ENCODE data around the gene AXIN1. TPM values are rescaled to one million over a fixed set of nuclear protein-coding genes. Genes with fewer than 3 reads are reported as not detected.
A peak's percentile ranks its signal among the peaks of the same experiment; 100 is the strongest.

AXIN1 gene, protein sequence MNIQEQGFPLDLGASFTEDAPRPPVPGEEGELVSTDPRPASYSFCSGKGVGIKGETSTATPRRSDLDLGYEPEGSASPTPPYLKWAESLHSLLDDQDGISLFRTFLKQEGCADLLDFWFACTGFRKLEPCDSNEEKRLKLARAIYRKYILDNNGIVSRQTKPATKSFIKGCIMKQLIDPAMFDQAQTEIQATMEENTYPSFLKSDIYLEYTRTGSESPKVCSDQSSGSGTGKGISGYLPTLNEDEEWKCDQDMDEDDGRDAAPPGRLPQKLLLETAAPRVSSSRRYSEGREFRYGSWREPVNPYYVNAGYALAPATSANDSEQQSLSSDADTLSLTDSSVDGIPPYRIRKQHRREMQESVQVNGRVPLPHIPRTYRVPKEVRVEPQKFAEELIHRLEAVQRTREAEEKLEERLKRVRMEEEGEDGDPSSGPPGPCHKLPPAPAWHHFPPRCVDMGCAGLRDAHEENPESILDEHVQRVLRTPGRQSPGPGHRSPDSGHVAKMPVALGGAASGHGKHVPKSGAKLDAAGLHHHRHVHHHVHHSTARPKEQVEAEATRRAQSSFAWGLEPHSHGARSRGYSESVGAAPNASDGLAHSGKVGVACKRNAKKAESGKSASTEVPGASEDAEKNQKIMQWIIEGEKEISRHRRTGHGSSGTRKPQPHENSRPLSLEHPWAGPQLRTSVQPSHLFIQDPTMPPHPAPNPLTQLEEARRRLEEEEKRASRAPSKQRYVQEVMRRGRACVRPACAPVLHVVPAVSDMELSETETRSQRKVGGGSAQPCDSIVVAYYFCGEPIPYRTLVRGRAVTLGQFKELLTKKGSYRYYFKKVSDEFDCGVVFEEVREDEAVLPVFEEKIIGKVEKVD
- total RNA-seq, result 10 to 100 TPM; 17.5 to 29.7 (median 26.4) TPM

DNA sequence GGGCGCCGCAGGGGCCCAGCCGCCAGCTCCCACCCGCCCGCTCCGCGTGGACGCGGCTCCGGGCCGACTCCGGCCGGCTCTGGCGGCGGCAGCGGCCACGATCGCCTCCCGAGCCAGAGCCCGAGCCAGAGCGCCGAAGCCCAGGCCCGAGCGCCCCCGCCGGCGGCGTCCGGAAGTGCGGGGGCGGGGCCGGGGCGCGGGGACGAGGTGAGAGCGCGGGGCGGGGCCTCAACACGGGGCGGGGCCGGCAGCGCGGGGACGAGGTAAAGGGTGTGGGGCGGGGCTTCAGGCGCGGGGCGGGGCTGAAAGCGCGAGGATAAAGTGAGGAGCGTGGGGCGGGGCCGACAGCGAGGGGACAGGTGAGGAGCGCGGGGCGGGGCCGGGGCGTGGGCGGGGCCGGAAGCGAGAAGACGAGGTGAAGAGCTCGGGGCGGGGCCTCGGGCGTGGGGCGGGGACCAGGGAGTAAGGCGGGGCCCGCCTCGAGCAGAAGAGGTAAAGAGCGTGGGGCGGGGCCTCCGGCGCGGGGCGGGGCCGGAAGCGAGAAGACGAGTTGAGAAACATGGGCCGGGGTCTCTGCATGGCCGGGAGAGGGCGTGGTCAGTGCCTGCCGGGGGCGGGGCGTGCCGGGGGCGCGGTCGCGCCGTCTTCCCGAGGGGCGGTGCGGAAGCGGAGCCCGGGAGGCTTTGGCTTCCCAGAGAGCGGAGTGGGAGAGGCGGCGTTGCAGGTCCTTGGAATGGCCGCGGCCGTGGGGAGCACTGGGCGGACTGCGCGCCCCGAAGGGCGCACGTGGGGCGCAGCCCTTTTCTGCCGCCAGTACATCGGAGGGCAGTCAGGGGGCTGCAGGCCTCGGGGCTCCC, at the start of gene AXIN1:
Gene AXIN1, minus strand, starts transcription at position 177 of the 857 bp plus-strand sequence. CDS start 5,698 bp downstream, outside the sequence.
- intact Hi-C loops (cut with DNase I), result loop anchor here (5.0 kb wide), 1 partner anchor 120 kb away; the partner anchor contains the start of gene FAM234A
- WGBS, 2 donors, result 1 to 3% methylated on average over 15 to 38 of the region's 113 CpGs

DNA sequence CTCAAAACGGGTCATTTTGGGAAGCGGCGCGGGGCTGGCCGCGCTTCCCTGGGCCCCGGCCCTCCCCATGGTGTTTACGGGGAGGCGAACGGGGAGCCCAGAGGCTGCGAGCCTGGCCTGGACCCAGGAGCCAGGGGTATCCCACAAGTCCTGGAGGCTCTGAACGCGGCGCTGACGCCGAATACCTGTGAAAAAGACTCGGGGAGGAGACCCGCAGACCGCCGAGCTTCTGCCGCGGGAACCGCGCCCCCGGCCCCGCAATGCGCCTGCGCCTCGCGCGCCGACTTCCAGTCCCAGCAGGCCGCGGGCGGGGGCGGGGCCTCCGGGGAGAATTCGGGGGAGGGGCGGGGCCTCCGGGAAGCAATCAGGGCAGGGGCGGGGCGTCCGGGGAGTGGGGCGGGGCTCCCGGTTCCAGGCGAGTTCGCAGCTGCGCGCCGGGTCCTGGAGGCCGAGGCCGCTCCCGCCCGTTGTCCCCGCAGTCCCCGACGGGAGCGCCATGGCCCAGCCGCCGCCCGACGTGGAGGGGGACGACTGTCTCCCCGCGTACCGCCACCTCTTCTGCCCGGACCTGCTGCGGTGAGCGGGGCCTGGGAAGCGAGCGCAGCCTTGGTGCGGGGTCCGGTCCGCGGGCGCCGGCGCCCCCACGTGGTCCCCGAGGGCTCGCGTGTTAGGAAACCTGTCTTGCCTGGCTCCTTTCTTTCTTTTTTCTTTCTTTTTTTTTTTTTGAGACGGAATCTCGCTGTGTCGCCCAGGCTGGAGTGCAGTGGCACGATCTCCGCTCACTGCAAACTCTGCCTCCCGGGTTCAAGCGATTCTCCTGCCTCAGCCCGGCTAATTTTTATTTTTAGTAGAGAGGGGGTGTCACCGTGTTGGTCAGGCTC, 49.2 kb upstream of the AXIN1 start, which contains the start of gene DECR2:
Gene DECR2, plus strand, starts transcription at position 418 of the 881 bp plus-strand sequence. Its CDS starts 79 bp downstream, at position 497.
- H3K27me3 ChIP-seq, result no peaks in the 10 kb centered on the region

More for the DNA sequence above, at the start of gene AXIN1:
- DNase-seq, result peak; percentile 100
- no peaks in the 10 kb centered on the region for H3K27me3 ChIP-seq
- H3K4me1 ChIP-seq, result peaks cover 20 to 28% of the 10 kb centered on the region in 2 donors
- peak within 1 kb of the TSS in 2 of 3 donors; percentile 33 to 47 for H3K4me3 ChIP-seq (replicated peaks in 1 of 3)
- H3K27ac ChIP-seq, result peak within 1 kb of the TSS in 2 of 3 donors; percentile 33 to 44
- no peaks in the 10 kb centered on the region for H3K9me3 ChIP-seq
- no peaks in the 10 kb centered on the region for H3K36me3 ChIP-seq
- TF ChIP-seq, protein P1, sequence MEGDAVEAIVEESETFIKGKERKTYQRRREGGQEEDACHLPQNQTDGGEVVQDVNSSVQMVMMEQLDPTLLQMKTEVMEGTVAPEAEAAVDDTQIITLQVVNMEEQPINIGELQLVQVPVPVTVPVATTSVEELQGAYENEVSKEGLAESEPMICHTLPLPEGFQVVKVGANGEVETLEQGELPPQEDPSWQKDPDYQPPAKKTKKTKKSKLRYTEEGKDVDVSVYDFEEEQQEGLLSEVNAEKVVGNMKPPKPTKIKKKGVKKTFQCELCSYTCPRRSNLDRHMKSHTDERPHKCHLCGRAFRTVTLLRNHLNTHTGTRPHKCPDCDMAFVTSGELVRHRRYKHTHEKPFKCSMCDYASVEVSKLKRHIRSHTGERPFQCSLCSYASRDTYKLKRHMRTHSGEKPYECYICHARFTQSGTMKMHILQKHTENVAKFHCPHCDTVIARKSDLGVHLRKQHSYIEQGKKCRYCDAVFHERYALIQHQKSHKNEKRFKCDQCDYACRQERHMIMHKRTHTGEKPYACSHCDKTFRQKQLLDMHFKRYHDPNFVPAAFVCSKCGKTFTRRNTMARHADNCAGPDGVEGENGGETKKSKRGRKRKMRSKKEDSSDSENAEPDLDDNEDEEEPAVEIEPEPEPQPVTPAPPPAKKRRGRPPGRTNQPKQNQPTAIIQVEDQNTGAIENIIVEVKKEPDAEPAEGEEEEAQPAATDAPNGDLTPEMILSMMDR (IDR thresholded peaks at IDR 0.05), result peak in 4 of 6 experiments; percentile 31 to 83 (median 52)
- TF ChIP-seq POLR2A (IDR thresholded peaks at IDR 0.05), result peak; percentile 26 to 66

DNA sequence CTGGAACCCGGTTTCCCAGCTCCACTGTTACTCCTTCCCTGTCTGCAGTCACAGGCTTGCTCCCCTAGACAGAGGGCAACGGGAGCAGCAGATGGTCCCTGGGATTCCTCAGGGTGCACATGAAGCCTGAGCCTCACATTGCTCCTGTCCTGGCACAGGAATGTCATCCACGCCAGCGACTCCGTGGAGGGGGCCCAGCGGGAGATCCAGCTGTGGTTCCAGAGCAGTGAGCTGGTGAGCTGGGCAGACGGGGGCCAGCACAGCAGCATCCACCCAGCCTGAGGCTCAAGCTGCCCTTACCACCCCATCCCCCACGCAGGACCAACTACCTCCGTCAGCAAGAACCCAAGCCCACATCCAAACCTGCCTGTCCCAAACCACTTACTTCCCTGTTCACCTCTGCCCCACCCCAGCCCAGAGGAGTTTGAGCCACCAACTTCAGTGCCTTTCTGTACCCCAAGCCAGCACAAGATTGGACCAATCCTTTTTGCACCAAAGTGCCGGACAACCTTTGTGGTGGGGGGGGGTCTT, 47.6 kb upstream of the AXIN1 start:
- Histone ChIP-seq H3K4me3 (replicated peaks in 1 of 3) (no peak overlapping the region), H3K9me3 (no peaks in the 10 kb centered on the region), H3K36me3 (no peaks in the 10 kb centered on the region), H3K27me3 (no peaks in the 10 kb centered on the region), H3K27ac (no peak overlapping the region), H3K4me1 (peaks cover 5% of the 10 kb centered on the region in 2 donors)
- 83 to 88% methylated on average over 10 of the region's 10 CpGs for WGBS, 2 donors
- TF ChIP-seq POLR2A (IDR thresholded peaks at IDR 0.05), result no peak
- TF ChIP-seq, protein P1 (IDR thresholded peaks at IDR 0.05), result no peak
- intact Hi-C loops (cut with DNase I), result no loop called here
- DNase-seq, result no peak

More for the DNA sequence above, 49.2 kb upstream of the AXIN1 start, which contains the start of gene DECR2:
- Histone ChIP-seq H3K36me3 (no peaks in the 10 kb centered on the region), H3K27ac (peak within 1 kb of the TSS; percentile 59 to 87 (median 71)), H3K9me3 (no peaks in the 10 kb centered on the region), H3K4me1 (peaks cover 3 to 5% of the 10 kb centered on the region in 2 donors), H3K4me3 (replicated peaks in 1 of 3) (peak within 1 kb of the TSS; percentile 35 to 73 (median 70))
- intact Hi-C loops (cut with DNase I), result no loop called here
- TF ChIP-seq POLR2A (IDR thresholded peaks at IDR 0.05), result peak; percentile 68 to 85
- TF ChIP-seq, protein P1 (IDR thresholded peaks at IDR 0.05), result peak in 4 of 6 experiments; percentile 35 to 57 (median 49)
- DNase-seq, result peak; percentile 96 to 97
- 2 to 3% methylated on average over 37 to 44 of the region's 91 CpGs for WGBS, 2 donors

Measured in thyroid gland (tissue), 4 donors.